GM18873 (cell line): Measurements from ENCODE around the gene FOLR3.
"Not testable (repeated sequence)": the region's sequence is repeated elsewhere in the genome, so short reads cannot be mapped to it uniquely, and the experiment has no call there.

ENCODE experiments used
- ATAC-seq: cut with Tn5 transposase; IDR thresholded peaks from one replicate; pipeline ENCODE4 v1.9.1; 2021; ENCODE audit warnings: mild to moderate bottlenecking, moderate library complexity, moderate number of reproducible peaks; ENCODE audit not compliant: unreplicated experiment, low FRiP score

The FOLR3 gene

GRCh38 chr11:72122607-72123006 is 12.9 kb upstream of the FOLR3 start:
- ATAC-seq, result no peak

DNA sequence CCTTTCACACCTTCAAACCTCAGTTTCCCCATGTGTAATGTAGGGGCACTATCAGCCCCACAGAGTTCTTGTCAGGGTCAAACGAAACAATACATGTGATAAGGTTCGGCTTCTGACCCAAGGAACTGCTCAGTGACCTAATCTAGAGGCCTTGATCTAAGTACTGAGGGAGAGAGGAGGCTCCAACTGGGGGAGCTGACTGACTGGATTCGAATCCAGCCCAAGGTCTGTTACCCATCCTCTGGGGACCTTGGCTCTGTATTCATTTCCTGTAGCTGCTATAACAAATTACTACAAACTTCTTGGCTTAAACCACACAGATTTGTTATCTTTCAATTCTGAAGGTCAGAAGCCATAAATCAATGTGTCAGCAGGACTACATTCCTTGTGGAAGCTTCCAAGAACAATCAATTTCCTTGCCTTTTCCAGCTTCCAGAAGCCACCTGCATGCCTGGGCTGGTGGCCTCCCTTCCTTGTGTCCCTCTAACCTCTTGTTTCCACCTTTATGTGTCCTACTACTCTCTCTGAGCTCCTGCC is 12.3 kb upstream of the FOLR3 start:
- ATAC-seq, result no peak

DNA sequence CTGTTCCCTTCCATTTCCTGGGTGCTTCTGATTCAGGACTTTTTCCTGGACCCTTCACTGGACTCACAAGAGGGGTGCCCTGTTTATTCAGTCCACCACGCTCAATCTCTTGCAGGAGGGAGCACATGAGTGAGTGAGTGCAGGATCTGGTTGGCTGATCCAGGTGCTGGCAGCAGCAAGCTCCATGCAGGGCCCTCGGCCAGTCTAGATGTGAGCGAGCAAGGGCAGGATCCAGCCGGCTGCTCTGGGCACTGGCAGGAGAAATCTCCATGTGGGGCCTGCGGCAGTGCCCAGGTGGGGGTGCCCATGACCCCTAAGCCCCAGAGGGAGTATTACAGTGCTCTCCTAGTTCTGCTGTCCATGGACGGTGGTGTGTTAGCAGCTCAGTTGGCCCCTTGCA is 11.5 kb upstream of the FOLR3 start:
- ATAC-seq, result no peak

GRCh38 chr11:72125956-72126355 is 9.6 kb upstream of the FOLR3 start:
- no peak for ATAC-seq

DNA sequence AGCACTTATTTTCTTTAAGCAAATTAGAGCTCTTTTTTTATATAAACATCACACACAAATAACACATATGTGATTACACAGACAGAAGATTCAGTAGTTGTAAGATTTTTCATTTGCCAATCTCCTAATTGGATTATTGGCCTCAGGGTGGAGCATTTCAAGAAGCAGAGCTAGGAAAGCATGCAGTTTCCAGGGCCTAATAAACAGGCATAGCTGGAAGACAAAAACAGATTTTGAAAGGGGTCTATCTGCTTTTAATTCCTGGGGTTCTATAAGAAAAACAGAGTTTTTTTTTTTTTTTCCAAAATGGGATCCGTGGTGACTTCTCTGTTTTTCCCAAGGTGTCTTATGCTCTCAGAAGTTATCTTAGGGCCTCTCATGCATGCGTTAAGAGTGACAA is 7.6 kb upstream of the FOLR3 start:
- no peak for ATAC-seq

DNA sequence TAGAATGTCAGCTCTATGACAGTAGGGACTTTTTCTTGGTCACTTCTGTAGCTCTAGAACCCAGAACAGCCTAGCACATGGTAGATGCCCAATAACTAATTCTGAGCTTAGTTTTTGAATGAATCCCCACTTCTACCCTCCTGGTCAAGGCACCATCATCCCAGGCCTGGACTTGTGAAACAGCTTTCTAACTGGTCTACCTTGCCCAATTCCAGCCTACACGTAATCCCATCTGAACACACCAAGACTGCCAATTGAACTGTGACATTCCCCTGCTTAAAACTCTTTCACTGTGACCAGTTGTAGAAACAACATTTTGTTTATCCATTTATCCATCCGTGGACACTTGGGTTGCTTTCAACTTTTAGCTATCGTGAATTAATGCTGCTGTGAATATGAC is 6.1 kb upstream of the FOLR3 start:
- ATAC-seq, result no peak

- ATAC-seq, result no peak
These were observed 2.9 kb upstream of the FOLR3 start for GRCh38 chr11:72132646-72133045.

GRCh38 chr11:72135891-72136683 is 562 bp downstream of the FOLR3 start:
- no peak for ATAC-seq

- ATAC-seq, result no peak
These were observed 1.2 kb downstream of the FOLR3 start for GRCh38 chr11:72136684-72137262.

GRCh38 chr11:72138821-72139390 is 3.4 kb downstream of the FOLR3 start:
- no peak for ATAC-seq

GRCh38 chr11:72139500-72139899 is 4.0 kb downstream of the FOLR3 start:
- no peak for ATAC-seq

DNA sequence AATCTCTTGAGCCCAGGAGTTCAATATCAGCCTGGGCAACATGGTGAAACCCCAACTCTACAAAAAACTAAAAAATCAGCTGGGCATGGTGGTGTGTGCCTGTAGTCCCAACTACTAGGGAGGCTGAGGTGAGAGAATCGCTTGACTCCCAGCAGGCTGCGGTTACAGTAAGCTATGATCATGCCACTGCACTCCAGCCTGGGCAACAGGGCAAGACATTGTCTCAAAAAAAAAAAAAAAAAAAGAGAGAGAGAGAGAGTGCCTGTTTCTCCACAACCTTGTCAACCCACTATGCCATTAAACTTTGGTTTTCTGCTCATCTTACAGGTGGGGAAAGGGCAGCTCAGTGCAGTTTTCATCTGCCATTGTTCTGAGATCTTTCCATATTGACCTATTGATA is 5.1 kb downstream of the FOLR3 start:
- ATAC-seq, result no peak

DNA sequence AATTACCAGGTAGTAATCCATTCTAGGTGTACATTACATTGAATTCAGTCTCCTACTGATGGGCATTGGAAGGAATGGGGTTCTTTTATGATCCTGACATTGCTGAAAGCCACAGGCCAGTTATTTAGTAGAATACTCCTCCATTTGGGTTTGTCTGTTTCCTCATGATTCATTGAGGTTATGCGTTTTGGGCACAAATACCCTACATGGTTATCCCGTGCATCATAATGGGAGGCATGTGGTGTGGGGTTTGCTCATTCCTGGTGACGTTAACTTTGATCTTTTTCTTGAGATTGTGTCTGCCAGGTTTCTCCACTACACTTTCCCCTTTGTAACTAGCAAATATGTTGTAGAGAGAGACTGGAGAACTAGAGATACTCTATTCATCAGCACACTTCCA is 5.5 kb downstream of the FOLR3 start:
- ATAC-seq, result no peak

DNA sequence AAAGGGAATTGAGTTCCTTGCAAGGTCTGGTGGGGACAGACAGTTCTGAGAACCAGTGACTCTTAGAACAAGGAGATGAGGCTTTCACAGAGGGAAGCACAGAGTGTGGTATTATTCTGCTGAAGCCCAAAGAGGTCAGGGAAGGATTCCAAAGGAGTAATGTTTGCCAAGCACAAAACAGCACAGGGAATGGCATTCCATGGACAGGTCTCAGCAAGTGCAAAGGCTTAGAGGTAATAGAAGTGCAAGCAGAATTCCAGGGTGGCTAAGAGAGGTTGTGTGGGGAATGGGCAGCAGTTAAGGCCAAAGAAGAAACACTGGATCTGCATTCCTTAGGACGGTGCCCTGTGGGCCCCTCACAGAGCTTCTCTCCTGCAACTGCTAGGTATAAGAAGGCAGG is 6.6 kb downstream of the FOLR3 start:
- not testable (repeated sequence) for ATAC-seq

DNA sequence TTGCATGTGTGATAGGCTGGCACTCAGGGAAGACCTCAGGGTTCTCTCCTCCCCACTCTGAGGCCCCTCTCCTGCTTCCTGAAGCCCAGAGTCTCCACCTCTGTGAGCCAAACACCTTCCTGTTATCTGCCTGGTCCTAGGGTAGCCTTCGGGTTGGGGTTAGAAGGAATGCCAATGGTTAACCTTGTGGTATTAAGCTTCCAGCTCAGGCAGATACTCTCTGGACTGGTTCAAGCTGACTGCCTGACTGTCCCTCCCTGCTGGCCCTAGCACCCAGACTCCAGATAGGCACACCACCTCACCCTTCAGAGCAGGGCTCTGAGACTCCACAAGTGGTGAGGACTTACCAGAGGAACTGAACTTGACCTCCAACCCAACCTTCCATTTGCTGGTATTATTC is 7.0 kb downstream of the FOLR3 start:
- not testable (repeated sequence) for ATAC-seq

GRCh38 chr11:72144807-72145565 is 9.5 kb downstream of the FOLR3 start:
- ATAC-seq, result no peak

GRCh38 chr11:72146625-72147024 is 11.1 kb downstream of the FOLR3 start:
- ATAC-seq, result no peak

DNA sequence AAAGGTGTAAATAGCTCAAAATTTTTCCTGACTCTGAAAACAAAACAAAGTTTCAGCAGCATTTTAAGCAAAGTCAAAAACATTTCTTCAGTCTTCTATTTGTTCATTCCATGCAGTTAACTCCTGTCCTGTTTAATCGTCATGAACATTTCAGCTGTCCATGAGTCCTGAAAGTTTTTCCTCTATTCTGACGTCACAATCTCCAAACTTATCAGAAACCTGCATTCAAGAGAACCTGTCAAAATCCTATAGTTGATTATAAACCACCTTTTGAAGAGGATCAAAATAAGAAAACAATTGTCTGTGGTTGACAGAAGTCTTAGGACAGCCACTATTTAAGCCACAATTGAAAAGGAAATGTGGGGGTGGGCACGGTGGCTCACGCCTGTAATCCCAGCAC is 15.4 kb downstream of the FOLR3 start:
- ATAC-seq, result no peak

GRCh38 chr11:72153874-72154273 is 18.3 kb downstream of the FOLR3 start:
- not testable (repeated sequence) for ATAC-seq

DNA sequence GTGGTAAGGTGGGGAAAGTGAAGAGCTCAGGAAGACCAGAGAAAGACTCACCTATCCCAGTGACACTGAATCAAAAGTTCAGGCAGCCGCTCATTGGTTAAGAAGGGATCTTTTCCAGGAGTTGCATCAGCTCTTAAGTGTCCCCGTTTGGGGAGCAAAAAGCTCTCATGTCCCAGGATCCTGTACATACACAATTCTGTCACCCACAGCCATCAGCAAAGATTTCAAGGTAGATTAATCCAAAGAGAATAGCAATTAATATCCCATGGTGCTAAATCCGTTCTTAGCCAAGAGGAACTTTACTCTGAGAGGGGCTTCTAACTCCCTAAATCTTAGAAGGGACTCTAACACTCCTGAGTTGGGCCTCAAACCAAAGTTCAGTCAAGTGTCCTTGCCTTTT is 19.3 kb downstream of the FOLR3 start:
- no peak for ATAC-seq

GRCh38 chr11:72155751-72156150 is 20.2 kb downstream of the FOLR3 start:
- no peak for ATAC-seq
